Subcutaneous abdominal adipose tissue (tissue), 5 donors: ENCODE measurements around the gene KCTD7.
A peak's percentile ranks its signal among the peaks of the same experiment; 100 is the strongest.
"Not testable (repeated sequence)": the region's sequence is repeated elsewhere in the genome, so short reads cannot be mapped to it uniquely, and the experiment has no call there.

Experiments
- H3K27ac ChIP-seq: one replicate; pipeline ENCODE4 v1.7.0; 2013; ENCODE audit warnings: low read depth, mild to moderate bottlenecking, inconsistent platforms, low read length, moderate library complexity
- H3K27me3 ChIP-seq, 5 donors: one replicate each; pipeline ENCODE4 v1.7.0; 2013; ENCODE audit warnings: low read length in 5 of 5, inconsistent platforms in 1 of 5; ENCODE audit not compliant: control insufficient read depth in 5 of 5, insufficient read depth in 4 of 5
- H3K36me3 ChIP-seq, 5 donors: one replicate each; pipeline ENCODE4 v1.7.0; 2013; ENCODE audit warnings: low read length in 5 of 5; ENCODE audit not compliant: control insufficient read depth in 5 of 5, insufficient read depth in 5 of 5
- H3K4me1 ChIP-seq, 5 donors: one replicate each; pipeline ENCODE4 v1.7.0; 2013; ENCODE audit warnings: low read length in 5 of 5, mild to moderate bottlenecking in 3 of 5, moderate library complexity in 1 of 5; ENCODE audit not compliant: control insufficient read depth in 5 of 5, insufficient read depth in 5 of 5
- H3K4me3 ChIP-seq, 5 donors: one replicate each; pipeline ENCODE4 v1.7.0; 2013; ENCODE audit warnings: low read length in 5 of 5, low read depth in 1 of 5
- H3K9ac ChIP-seq, 5 donors: one replicate each; pipeline ENCODE4 v1.7.0; 2013; ENCODE audit warnings: low read length in 5 of 5, mild to moderate bottlenecking in 4 of 5, moderate library complexity in 3 of 5
- H3K9me3 ChIP-seq, 5 donors: one replicate each; pipeline ENCODE4 v1.7.0; 2013; ENCODE audit warnings: low read length in 5 of 5; ENCODE audit not compliant: control insufficient read depth in 5 of 5
- donor health status: healthy.
- donor health status: healthy.
- donor health status: healthy.
- donor health status: healthy.
- donor health status: healthy.

The KCTD7 gene

DNA sequence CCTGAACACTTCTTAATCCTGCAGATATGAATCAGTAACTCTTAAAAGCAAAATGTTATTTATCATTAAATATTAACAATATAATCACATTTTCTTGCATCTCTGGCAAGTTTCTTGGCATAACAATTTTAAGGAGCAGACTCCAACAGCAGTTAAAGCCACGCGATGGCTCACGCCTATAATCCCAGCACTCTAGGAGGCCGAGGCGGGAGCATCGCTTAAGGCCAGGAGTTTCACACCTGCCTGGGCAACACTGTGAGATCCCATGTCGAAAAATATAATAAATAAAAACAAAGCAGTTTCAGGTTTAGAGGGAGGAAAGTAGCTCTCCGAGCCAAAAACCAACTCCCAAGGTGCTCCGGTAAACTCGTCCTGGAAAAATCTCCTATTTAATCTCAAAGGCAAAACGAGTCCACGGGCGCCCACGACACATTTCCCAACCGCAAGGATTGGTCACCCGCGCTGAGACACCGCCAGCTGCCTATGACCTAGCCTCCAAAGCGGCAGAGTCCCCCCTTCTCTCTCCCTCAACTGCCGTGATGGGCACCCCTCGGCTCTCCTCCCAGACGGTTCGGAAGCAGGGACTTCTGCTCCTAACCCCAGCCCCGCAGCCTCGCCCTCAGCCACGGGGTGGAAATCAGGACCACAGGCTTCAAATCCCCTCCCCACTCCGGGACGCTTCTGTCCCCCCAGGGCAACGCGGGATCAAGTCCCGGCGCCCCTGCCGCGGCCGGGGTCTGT is 37.5 kb upstream of the KCTD7 start:
- H3K4me3 ChIP-seq: peak overlapping the region; percentile 70 to 93 (median 83)
- peak overlapping the region; percentile 84 to 96 (median 95) for H3K9ac ChIP-seq
- not testable (repeated sequence) for H3K36me3 ChIP-seq, H3K9me3 ChIP-seq, H3K27me3 ChIP-seq
- H3K27ac ChIP-seq: peak overlapping the region; percentile 99
- peaks cover 1 to 49% (median 44%) of the 10 kb centered on the region in 5 donors for H3K4me1 ChIP-seq

DNA sequence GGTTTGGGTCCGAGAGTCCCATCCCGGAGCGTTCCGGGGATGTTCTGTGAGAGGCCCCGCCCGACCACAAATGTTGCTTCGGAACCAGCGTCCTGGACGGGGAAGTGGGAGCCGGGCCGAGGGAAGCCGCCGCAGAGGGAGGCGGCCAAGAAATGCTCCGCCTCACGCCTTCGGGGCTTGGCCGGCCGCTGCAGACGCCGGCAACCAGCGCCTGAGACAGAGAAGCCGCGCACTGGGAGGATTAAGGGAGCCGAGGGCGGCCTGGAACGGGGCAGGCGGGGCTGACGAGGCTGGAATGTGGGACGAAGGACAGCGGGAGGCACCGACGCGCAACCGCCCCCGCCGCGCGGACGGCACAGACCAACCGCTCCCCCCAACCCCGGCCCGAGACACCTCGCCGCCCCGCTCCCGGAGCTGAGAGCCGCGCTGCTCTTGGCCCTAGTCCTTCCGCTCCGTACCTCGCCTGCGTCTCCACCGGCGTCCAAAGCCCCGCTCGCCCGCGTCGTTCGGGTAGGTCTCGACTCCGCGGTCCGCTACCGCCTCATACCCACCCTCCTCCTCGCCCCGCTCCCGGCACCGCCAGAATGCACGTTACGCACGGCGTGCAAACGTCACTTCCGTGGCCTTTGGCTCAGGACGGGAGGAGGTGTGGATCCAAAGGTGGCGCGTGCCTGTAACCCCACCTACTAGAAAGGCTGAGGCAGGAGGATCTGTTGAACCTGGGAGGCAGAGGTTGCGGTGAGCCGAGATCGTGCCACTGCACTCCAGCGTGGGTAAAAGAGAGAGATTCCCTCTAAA is 36.7 kb upstream of the KCTD7 start:
- H3K27ac ChIP-seq: peak overlapping the region; percentile 99
- peak overlapping the region; percentile 84 to 96 (median 95) for H3K9ac ChIP-seq
- H3K4me1 ChIP-seq: peaks cover 1 to 41% (median 41%) of the 10 kb centered on the region in 5 donors
- no peaks in the 10 kb centered on the region for H3K9me3 ChIP-seq
- H3K4me3 ChIP-seq: peak overlapping the region; percentile 70 to 93 (median 83)
- no peaks in the 10 kb centered on the region for H3K27me3 ChIP-seq
- no peaks in the 10 kb centered on the region for H3K36me3 ChIP-seq

DNA sequence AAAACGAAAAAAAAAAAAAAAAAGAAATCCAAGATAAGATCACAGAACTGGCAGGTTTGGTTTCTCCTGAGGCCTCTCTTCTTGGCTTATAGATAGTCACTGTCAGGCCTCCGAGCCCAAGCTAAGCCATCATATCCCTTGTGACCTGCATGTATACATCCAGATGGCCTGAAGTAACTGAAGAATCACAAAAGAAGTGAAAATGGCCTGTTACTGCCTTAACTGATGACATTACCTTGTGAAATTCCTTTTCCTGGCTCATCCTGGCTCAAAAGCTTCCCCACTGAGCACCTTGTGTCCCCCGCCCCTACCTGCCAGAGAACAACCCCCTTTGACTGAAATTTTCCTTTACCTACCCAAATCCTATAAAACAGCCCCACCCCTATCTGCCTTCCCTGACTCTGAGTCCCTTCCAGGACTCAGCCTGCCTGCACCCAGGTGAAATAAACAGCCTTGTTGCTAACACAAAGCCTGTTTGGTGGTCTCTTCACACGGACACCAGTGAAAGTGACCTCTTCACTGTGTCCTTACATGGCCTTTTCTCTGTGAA is 36.0 kb upstream of the KCTD7 start:
- peak overlapping the region; percentile 99 for H3K27ac ChIP-seq
- not testable (repeated sequence) for H3K9me3 ChIP-seq, H3K27me3 ChIP-seq, H3K36me3 ChIP-seq
- peaks cover 1 to 39% (median 35%) of the 10 kb centered on the region in 5 donors for H3K4me1 ChIP-seq
- peak overlapping the region; percentile 69 to 93 (median 83) for H3K4me3 ChIP-seq
- H3K9ac ChIP-seq: peak overlapping the region in 4 of 5 donors; percentile 88 to 96 (median 96)

DNA sequence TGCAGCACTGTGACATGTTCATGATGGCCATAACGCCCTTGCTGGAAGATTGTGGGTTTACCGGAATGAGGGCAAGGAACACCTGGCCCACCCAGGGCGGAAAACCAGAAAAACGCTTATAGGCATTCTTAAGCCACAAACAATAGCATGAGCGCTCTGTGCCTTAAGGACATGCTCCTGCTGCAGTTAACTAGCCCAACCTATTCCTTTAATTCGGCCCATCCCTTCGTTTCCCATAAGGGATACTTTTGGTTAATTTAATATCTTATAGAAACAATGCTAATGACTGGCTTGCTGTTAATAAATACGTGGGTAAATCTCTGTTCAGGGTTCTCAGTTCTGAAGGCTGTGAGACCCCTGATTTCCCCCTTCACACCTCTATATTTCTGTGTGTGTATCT is 34.6 kb upstream of the KCTD7 start:
- H3K27me3 ChIP-seq, H3K4me3 ChIP-seq, H3K27ac ChIP-seq, H3K9ac ChIP-seq, H3K9me3 ChIP-seq, H3K36me3 ChIP-seq: not testable (repeated sequence)
- H3K4me1 ChIP-seq: peaks cover 1 to 34% (median 29%) of the 10 kb centered on the region in 5 donors

DNA sequence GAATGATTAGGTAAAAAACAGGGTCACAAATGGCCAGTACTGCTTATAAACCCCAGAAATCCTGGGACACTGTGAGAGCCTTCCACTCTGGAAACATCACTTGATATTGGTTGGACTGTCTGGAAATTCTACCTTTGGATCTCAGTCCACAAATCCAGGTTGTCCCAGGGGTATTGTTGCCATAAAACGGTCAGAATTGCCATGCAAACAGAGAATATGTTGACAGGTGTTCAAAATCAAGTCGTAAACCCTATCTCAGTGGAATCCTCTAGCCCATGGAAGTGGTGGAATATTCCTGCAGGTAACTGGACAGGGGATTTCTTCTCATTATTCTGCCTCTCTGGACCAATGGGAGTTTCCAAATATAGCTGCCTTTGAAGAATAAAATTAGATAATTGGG is 31.2 kb upstream of the KCTD7 start:
- H3K4me1 ChIP-seq: peaks cover 1 to 8% (median 5%) of the 10 kb centered on the region in 5 donors

DNA sequence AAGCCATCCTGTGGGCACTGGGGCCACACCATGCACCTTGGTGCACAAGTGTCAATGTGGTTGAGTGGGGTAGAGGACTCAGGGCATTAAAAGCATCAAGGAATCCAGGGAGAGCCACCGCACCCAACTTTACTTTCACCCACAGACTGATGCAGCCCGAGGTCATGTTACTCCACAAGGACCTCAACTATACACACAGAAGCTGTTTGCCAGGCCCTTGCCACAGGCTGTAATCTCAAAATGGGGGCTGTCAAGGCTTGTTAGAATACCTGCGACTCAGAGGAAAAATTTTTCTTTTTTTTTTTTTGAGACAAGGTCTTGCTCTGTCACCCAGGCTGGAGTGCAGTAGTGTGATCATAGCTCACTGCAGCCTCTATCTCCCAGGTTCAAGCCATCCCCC is 26.5 kb upstream of the KCTD7 start:
- H3K9ac ChIP-seq: no peak overlapping the region
- no peaks in the 10 kb centered on the region for H3K36me3 ChIP-seq
- H3K4me1 ChIP-seq: no peaks in the 10 kb centered on the region
- H3K9me3 ChIP-seq: no peaks in the 10 kb centered on the region
- no peaks in the 10 kb centered on the region for H3K27me3 ChIP-seq
- no peak overlapping the region for H3K4me3 ChIP-seq
- no peak overlapping the region for H3K27ac ChIP-seq

More for the DNA sequence above, 31.2 kb upstream of the KCTD7 start:
- no peaks in the 10 kb centered on the region for H3K27me3 ChIP-seq
- no peak overlapping the region for H3K9ac ChIP-seq
- H3K27ac ChIP-seq: no peak overlapping the region
- no peaks in the 10 kb centered on the region for H3K9me3 ChIP-seq
- no peaks in the 10 kb centered on the region for H3K36me3 ChIP-seq
- H3K4me3 ChIP-seq: no peak overlapping the region

GRCh38 chr7:66604198-66604597 is 24.5 kb upstream of the KCTD7 start:
- Histone ChIP-seq H3K27me3 (no peaks in the 10 kb centered on the region), H3K4me3 (no peak overlapping the region), H3K9ac (no peak overlapping the region), H3K4me1 (peaks cover 0 to 13% (median 12%) of the 10 kb centered on the region in 5 donors), H3K9me3 (no peaks in the 10 kb centered on the region), H3K36me3 (no peaks in the 10 kb centered on the region), H3K27ac (no peak overlapping the region)

GRCh38 chr7:66606540-66607291 is 22.0 kb upstream of the KCTD7 start:
- H3K9me3 ChIP-seq, H3K27me3 ChIP-seq: not testable (repeated sequence)

GRCh38 chr7:66609176-66609575 is 19.5 kb upstream of the KCTD7 start:
- Histone ChIP-seq H3K27ac (peak overlapping the region; percentile 65), H3K4me1 (peaks cover 0 to 19% (median 12%) of the 10 kb centered on the region in 5 donors), H3K36me3 (no peaks in the 10 kb centered on the region), H3K4me3 (peak overlapping the region in 1 of 5 donors; percentile 35), H3K9me3 (no peaks in the 10 kb centered on the region), H3K9ac (no peak overlapping the region), H3K27me3 (no peaks in the 10 kb centered on the region)

More at GRCh38 chr7:66606540-66607291, 22.0 kb upstream of the KCTD7 start:
- peaks cover 0 to 19% (median 12%) of the 10 kb centered on the region in 5 donors for H3K4me1 ChIP-seq
- not testable (repeated sequence) for H3K9ac ChIP-seq, H3K4me3 ChIP-seq, H3K36me3 ChIP-seq, H3K27ac ChIP-seq
